GDM1 (cell line): ENCODE data around the gene MTTP.

Experiments
- DNase-seq: peaks from one replicate; lab custom pipeline; 2025; lab: John Stamatoyannopoulos, UW

MTTP gene

GRCh38 chr4:99642725-99643489 lies 68.3 kb downstream of the MTTP start:
- no peak for DNase-seq

GRCh38 chr4:99644453-99644852 lies 69.8 kb downstream of the MTTP start:
- DNase-seq, result no peak

- no peak for DNase-seq
These were observed 70.4 kb downstream of the MTTP start for GRCh38 chr4:99645036-99645435.

GRCh38 chr4:99645638-99646037 lies 71.0 kb downstream of the MTTP start:
- DNase-seq, result no peak

- no peak for DNase-seq
These were observed 72.4 kb downstream of the MTTP start for GRCh38 chr4:99647071-99647470.

- DNase-seq, result no peak
These were observed 73.7 kb downstream of the MTTP start for GRCh38 chr4:99648321-99648720.

GRCh38 chr4:99649208-99649607 lies 74.6 kb downstream of the MTTP start:
- no peak for DNase-seq

- DNase-seq, result no peak
These were observed 75.2 kb downstream of the MTTP start for GRCh38 chr4:99649778-99650177.

GRCh38 chr4:99651016-99651769 lies 76.6 kb downstream of the MTTP start:
- DNase-seq, result no peak

- no peak for DNase-seq
These were observed 77.3 kb downstream of the MTTP start for GRCh38 chr4:99651811-99652485.

GRCh38 chr4:99652596-99653436 lies 78.2 kb downstream of the MTTP start:
- no peak for DNase-seq

GRCh38 chr4:99653916-99654315 lies 79.3 kb downstream of the MTTP start:
- DNase-seq, result no peak

- DNase-seq, result no peak
These were observed 79.7 kb downstream of the MTTP start for GRCh38 chr4:99654361-99654761.

GRCh38 chr4:99655308-99656081 lies 80.9 kb downstream of the MTTP start:
- no peak for DNase-seq

GRCh38 chr4:99657798-99658197 lies 83.2 kb downstream of the MTTP start, which contains the start of gene C4orf54:
Gene C4orf54 (minus strand): TSS chr4:99657828. CDS start chr4:99654648, 3,180 bp downstream.
- DNase-seq, result no peak

- DNase-seq, result no peak
These were observed 84.0 kb downstream of the MTTP start for GRCh38 chr4:99658666-99659065.

GRCh38 chr4:99661907-99662306 lies 87.3 kb downstream of the MTTP start:
- no peak for DNase-seq

GRCh38 chr4:99664716-99665115 lies 90.1 kb downstream of the MTTP start:
- no peak for DNase-seq

- DNase-seq, result no peak
These were observed 91.4 kb downstream of the MTTP start for GRCh38 chr4:99665983-99666382.

GRCh38 chr4:99668472-99668871 lies 93.8 kb downstream of the MTTP start:
- no peak for DNase-seq

GRCh38 chr4:99669084-99669483 lies 94.5 kb downstream of the MTTP start:
- DNase-seq, result no peak
